HG03196 (cell line): Measurements from ENCODE around the gene DCXR.
A peak's percentile ranks its signal among the peaks of the same experiment; 100 is the strongest.

Experiments used
- ATAC-seq: cut with Tn5 transposase; IDR thresholded peaks from one replicate; pipeline ENCODE4 v1.9.1; 2021; ENCODE audit not compliant: unreplicated experiment

The DCXR gene

DNA sequence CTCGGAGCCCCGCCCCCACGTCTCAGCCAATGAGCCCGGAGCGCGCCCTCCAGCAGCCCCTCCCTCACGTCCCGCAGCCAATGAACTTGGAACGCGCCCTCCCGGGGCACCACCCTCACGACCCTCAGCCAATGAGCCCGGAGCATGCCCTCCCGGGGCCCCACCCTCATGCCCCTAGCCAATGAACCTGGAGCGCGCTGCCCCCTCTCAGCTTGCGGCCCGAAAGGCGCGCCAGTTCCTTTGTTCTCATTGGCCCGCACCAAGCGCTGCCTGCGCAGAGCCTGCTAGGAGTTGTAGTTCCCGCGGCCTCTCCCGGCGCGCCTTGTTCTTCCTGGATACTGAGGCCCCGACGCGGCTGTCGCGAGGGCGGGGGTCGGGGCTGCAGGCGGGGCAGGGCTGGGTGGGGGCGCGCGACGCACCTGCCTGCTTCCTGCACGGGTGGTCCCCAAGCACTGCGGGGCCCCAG, 14.5 kb downstream of the DCXR start, which contains the start of gene LRRC45:
Gene LRRC45, plus strand, starts transcription at position 325 of the 466 bp plus-strand sequence. CDS start 339 bp downstream, outside the sequence.
- peak; percentile 77 for ATAC-seq

DNA sequence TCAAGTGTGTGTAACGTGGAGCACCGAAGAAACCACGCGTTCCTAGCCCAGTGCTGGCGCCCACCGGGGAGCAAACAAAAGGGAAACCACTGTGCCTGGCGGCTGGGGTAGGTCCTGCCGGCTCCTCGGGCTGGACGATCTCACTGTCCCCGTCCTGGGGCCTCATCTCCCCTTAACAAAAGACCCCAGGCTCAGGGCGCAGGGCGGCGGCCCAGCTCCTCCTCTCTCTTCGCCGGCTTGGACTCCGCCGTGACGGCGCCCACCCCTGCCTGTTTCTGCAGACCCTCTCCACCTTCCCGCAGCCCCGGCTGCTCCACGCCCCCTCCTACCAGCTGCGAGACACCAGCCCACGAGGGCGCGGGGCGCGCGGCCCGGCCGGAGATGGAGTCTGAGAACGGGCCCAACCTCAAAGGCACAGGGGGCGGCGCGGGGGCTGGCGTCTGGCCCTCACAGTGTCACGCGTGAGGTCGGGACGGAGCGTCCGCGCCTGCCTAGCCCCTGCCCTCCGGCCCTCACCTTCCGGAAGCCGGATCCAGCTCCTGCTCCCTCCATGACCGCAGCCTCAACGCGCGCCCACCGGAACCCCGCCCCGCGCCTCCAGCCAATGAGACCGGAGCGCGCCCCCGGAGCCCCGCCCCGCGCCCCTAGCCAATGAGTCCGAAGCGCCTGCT, 15.1 kb downstream of the DCXR start, which contains the start of gene CENPX:
Gene CENPX, minus strand, starts transcription at position 569 of the 671 bp plus-strand sequence. Its CDS starts 17 bp downstream, at position 552.
- peak; percentile 10 for ATAC-seq

DNA sequence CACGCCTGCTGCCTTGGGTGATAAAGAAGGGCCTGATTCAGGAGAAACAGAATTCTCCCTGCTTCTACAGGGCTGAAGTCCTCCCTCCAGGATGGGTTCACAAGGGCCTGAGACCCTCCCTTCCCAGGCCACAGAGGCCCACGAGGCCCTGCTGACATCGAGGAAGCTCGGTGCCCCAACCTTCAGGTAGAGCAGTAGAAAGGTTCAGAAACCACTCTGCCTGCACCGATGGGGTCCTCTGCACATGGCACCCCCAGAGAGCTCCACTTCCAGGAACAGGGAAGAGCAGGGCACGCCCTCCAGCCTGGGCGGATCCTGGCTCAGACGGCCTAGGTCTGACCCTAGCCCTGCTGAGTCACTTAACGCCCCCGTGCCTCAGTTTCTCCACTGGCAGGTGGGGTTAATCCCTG, 15.6 kb downstream of the DCXR start:
- no peak for ATAC-seq

DNA sequence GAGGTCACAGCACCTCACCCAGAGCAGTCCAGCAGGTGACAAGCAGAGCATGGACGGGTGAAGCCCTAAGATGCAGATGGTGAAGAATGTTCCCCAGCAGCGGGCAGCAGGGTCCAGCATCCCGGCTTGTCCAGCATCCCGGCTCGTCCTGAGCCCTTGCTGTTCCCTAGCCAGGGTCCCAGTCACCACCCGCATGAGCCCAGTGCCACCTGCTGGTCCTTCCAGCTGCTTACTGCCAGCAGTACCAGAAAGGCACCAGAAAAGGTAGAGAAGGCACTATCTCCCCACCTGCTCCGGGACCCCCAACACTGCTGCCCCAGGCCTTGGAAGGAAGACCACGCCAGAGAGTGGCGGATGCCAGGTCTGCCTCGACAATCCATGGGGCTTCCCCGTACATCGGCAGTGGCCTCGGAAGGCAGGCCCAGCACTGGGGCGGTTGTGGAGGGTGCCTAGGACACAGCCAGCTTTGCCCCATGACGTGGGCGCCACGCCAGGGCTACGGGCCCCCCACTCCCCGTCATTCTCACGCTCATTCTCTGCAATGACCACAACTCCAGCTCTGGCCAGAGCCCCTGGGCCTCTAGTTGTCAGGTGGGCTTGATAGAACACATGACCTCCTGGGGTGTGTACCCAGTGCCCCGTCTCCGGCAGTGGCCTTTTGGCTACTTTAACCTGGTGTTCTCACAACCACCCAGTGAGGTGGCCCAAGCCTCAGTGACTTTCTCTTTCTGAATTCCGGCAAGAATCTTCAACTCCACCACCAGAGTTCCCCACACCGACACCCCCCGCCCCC, 16.2 kb downstream of the DCXR start:
- no peak for ATAC-seq

DNA sequence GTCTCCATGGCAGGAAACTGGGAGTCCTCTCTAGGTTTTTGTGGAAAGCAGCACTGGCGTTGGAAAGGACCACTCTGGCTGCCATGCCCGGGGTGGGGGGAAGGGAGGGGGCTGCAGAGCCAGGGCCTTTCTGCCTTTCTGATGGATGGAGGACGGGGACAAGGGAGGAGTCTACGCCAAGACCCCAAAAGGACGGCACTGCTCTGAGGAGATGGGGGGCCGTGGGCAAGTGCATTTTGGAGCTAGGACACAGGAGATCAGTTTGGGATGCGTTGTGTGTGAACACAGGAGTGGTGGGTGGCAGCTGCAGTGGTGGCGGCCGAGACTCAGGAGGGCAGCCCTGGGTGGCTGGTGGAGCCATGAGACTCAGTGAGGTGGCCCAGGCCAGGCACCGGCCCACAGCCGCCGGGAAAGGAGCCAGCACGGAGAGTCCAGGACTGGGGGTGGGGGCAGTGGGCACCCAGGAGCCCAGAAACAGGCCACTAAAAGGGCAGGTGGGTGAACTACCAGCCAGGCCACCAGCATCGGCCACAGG, 16.9 kb downstream of the DCXR start:
- ATAC-seq = no peak

DNA sequence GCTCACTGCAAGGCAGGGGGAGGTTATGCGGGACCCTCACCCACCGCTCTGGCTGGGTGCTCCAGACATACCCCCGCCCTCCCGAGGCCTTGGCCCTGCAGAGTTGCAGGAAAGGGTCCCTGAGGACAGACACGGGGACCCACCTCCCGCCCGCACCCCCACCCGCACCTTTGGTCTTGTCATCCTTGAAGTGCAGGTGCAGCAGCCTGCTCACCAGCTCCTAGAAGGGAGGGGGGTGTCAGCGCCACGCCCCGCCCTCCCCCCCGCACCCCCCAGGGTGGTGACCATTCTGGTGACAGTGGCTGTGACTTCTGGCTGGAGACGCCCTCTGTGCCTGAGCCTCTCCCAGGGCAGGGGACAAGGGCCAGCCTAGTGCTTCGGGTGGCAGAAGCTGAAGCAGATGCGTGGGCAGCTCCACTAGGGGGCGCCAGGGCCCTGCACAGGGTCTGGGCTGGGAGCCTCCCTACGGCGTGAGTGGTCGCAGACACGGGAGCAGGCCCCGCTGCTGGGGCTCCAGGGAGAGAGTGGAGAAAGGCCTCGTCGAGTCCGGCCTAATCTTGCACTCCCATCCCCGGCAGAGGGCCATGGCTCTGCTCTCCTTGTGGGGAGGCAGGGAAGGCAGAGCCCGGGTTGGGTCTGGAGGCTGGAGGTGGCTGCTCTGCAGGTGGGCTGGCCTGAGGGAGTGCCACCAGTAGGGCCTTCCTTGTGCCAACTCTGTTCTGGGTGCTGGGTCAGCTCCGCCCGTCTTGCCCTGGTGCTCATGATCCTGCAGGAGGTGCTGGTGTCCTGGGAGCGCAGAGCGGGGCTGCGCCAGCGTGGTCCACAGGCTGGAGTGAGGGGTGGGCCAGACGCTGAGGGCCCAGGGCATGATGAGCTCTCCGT, 17.6 kb downstream of the DCXR start:
- ATAC-seq = no peak

DNA sequence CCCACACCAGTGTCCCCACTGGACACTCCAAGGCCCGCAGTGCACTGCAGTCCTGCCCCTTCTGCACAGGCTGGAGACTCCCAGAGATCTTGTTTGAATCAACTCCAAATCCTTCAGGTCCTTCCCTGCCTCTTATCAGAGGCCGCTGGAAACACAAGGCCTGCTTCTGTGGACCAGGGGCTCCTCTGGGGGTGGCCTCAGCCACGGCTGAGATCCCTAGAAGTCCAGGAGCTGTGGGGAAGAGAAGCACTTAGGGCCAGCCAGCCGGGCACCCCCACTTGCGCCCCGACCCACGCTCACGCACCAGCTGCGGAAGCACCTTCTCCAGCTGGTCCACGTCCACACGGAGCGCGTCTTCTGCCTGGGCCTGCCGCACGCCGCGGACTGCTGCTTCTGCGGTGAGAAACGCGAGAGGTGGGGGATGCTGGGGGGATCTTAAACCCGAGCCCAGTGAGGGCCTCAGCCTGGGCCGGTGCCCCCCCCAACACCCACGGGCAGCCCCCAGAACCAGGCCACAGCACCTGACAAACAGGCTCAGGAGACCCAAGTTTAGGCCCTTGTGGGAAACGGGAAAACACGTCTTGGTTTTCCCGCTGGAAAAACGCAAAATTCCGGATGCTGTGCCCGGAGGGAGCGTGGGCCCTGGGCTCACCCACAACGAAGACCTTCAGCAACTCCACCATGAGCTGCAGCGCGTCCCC, 18.4 kb downstream of the DCXR start:
- ATAC-seq = no peak

GRCh38 chr17:82018152-82018988, 19.1 kb downstream of the DCXR start:
- ATAC-seq = no peak

DNA sequence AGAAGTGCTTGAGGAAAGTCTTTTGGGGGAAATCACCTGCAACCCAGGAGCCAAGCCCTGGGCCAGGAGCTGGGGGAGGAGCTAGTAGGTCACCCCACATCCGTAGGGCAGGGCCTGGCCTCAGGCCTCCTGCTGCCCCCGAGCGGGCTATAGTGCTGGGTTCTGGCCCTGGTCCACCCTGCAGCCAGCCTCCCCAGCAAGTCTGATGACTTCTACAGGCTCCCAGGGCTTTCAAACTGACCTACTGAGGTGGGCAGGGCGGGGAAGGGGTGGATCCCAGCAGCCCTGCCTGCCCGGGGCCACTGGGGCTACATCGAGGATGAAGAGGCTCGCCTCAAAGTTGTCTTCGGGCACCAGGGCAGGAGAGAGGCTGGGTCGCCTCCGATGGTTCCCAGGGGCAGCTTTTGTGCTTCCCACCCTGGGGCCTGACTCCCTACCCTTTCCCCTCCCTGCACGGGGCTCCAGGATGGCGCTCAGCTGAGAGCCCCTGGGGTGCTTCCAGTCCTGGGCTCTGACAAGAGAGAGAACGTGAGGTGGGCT, 19.8 kb downstream of the DCXR start:
- no peak for ATAC-seq

DNA sequence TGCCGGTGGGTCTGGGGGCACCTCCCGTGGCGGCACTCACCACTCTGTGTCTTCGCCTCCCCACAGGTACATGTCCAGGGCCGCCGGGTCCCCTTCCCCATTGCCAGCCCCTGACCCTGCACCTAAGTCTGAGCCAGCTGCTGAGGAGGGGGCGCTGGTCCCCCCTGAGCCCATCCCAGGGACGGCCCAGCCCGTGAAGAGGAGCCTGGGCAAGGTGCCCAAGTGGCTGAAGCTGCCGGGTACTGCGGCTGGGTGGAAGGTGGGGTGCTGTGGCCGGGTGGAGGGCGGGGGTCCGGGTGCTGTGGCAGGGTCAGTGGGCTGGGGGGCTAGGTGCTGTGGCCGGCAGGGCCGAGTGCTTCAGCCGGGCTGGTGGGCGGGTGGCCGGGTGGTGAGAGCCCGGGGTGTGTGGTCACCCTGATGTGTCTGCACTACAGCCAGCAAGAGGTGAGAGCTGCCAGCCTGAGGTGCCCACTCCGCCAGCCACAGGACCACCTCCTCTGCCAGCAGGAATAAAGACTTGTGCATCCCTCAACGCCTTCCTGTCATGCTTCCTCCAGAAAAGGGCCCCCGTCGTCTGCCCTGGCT, 20.5 kb downstream of the DCXR start:
- no peak for ATAC-seq

- no peak for ATAC-seq
Observed at GRCh38 chr17:82016061-82016874, 21.2 kb downstream of the DCXR start.

- ATAC-seq = no peak
Observed at GRCh38 chr17:82015311-82015971, 22.1 kb downstream of the DCXR start.

- ATAC-seq = no peak
Observed at GRCh38 chr17:82014971-82015310, 22.6 kb downstream of the DCXR start.

DNA sequence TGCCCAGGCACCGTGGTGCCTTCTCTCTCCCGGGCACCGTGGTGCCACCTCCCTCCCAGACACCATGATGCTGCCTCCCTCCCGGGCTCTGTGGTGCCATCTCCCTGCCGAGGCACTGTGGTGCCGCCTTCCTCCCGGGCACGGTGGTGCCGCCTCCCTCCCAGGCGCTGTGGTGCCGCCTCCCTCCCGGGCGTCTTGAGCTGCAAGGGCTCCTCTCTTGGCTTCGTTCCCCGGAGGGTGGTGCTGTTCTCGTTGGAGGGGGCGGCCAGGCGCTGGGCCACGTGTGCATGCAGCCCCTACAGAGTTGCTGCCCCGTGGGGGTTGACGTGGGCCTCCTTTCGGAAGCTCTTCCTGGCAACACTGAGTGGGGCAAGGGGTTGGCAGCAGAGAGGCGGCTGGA, 23.1 kb downstream of the DCXR start:
- ATAC-seq = no peak

GRCh38 chr17:82013772-82014321, 23.6 kb downstream of the DCXR start:
- ATAC-seq = no peak

DNA sequence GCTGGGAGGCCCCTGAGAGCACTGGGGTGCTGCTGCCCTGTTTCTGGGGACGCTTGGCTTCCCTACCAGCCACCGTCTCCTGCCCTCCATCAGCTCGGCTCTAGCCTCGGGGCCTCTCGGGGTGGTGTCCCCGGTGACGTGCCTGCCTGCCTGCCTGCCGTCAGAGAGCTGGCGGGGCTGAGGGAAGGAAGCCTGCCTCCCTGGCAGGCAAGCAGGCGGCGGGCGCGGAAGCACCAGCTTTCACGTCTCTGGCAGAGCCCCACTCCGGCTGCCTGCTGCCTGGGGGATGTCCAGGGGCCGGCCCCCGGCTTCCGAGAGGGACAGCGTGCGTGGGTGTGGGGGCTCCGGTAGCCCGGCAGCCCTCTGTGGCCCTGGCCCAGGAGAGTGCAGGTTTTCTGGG, 24.2 kb downstream of the DCXR start:
- ATAC-seq = no peak

- no peak for ATAC-seq
Observed at GRCh38 chr17:82012640-82013295, 24.7 kb downstream of the DCXR start.
